ENCODE results near the gene BCKDHA.

Gene BCKDHA

GRCh38 chr19:41442473-41443355 lies 45.1 kb downstream of the BCKDHA start, which contains the start of gene ERICH4:
Gene ERICH4, plus strand, starts transcription at chr19:41443156. Its CDS starts 14 bp downstream, at chr19:41443170.
- DNase-seq: no peak

GRCh38 chr19:41443813-41444455 lies 46.3 kb downstream of the BCKDHA start:
- no peak for DNase-seq

GRCh38 chr19:41445575-41445974 lies 48.0 kb downstream of the BCKDHA start:
- DNase-seq: no peak

DNA sequence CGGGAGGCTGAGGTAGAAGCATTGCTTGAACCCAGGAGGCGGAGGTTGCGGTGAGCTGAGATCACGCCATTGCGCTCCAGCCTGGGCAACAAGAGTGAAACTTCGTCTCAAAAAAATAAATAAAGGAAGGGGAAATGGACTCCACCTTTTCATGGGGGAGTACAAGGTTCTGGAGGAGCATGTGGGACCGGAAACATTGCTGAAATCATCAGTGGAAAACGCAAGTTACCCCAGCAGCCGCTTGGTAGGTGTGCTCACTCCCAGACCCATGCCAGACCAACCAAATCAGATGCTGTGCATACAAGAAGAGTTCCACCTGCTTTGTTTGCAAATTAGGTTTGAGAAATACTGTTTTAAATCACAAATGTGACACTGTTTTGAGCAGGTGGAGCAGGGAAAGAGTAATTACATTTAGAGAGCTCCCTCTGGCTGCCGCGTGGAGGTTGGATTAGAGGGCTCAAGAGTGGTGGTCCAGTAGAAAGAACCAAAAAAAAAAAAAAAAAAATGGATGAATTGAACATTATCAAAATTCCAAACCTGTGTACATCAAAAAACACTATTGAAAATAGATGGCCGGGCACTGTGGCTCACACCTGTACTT lies 50.2 kb downstream of the BCKDHA start:
- DNase-seq: no peak

- DNase-seq: peak in 42 of 56 donors; percentile 10 to 80 (median 44)
Observed at GRCh38 chr19:41449079-41449864, 51.7 kb downstream of the BCKDHA start.

GRCh38 chr19:41449865-41450178 lies 52.2 kb downstream of the BCKDHA start:
- DNase-seq: no peak

DNA sequence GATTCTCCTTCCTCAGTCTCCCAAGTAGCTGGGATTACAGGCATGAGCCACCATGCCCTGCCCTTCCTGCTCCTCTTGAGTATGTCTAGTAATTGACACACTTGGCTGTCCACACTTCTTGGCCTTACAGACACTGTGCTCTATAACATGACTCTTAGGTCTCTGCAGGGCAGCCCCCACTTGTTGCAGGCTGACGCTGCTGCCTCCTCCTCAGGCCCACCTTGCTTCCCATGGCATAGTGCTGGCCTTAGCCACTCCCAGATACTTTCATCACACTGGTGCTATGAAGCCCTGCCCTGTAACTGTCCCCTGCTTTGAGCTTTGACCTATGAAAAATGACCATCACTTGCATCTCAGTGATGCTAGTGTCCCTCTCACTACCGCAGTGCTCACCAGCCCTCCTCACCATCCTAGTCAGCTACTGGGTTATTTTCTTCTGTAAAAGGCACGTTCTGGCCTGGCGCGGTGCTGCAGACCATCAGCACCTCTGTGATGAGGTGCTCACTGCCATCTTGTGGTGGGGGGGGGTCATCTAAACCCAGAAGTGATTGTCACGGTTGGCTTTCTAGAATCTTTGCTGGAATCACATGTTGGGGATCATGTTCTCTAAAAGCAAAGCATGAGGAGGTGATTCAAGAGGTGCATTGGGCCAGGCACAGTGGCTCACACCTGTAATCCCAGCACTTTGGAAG lies 55.1 kb downstream of the BCKDHA start:
- DNase-seq: no peak

DNA sequence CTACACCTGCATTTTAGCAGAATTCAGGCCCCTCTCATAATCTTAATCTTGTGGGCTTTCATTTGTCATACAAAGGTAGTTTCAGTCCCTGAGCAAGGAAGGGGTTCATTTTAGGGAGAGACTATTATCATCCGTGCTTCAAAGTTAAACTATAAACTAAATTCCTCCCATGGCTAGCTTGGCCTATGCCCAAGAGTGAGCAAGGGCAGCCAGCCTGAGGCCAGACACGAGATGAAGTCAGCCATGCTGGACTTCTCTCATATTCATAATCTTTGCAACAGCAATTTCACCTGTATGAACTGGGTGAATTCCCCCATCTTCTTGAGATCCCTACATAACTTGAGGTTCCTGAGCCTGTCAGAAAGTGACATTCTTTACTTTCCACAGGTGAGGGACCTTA lies 58.3 kb downstream of the BCKDHA start:
- no peak for DNase-seq

DNA sequence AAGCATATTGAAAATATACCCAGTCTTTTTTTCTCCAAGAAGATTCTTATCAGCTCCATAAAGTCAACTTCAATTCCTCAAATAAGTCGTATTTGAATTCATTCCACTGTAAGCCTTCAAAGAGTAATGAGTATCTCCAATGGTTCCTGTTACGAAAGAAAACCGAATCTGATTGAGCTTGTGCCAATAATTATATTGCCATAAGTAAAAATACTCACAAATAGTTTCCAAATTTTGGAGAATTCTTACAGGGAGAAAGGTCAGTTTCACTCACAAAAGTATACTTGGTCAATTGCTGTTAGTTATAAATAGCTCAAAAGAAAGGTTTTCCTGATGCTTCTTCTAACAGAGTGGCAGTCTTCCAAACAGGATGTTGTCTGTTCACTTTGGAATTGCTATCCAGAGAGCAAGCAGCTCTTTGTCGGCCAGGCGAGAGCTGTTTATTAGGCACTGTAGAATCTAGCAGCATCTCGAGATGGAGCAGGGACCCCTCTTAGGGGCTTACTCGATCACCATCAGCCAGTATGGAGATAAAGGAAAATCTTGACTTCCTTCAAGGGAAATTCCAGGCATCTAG lies 58.8 kb downstream of the BCKDHA start:
- DNase-seq: no peak

DNA sequence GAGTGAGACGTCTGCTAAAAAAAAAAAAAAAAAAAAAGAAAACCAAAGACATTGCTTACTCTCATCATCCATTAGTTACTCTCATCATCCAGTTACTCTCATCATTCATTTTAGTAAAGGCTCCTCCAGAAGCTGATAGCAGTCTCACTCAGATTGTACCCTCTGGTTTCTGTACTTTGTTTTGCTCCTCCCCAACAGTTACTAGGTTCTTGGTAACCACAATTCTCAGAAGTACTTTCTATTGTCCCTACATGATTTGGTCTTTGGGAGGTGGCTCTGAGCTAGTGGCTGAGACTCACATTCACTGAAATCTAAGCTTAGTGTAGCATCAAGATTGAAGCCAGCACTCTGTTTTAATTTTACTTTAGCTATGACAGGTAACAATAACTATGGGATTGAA lies 59.6 kb downstream of the BCKDHA start:
- DNase-seq: no peak

- no peak for DNase-seq
Observed at GRCh38 chr19:41462497-41462896, 64.9 kb downstream of the BCKDHA start.

GRCh38 chr19:41463257-41464256 lies 65.9 kb downstream of the BCKDHA start:
- DNase-seq: peak in 2 of 56 donors; percentile 8 to 10
